ENCODE measurements around the gene ARSH. TPM values are rescaled to one million over a fixed set of nuclear protein-coding genes. Genes with fewer than 3 reads are reported as not detected.

Gene ARSH
- total and polyA plus RNA-seq, 2 of the 8 experiments (the other 6 are each of a cell fraction or from before 2014, with no cell fraction given), result not detected

- TF ChIP-seq RFX5 (IDR thresholded peaks at IDR 0.05; ENCODE audit: borderline replicate concordance, low read depth, low read length) (no peak), TAF7 (optimal IDR thresholded peaks at IDR 0.05; ENCODE audit: borderline replicate concordance, low read depth, low read length) (no peak), RNF2 (IDR thresholded peaks at IDR 0.05; ENCODE audit: borderline replicate concordance, low read depth, low read length, missing control alignments, poor library complexity, severe bottlenecking) (no peak), ATF2 (IDR thresholded peaks at IDR 0.05; ENCODE audit: low read length) (no peak)
Measured at GRCh38 chrX:2972391-2972790, 34.0 kb upstream of the ARSH start (continued).

Data from H1 (cell line).